ENCODE results near the gene ARHGEF2. TPM values are rescaled to one million over a fixed set of nuclear protein-coding genes. Genes with fewer than 3 reads are reported as not detected.

The ARHGEF2 gene
- total RNA-seq, 2 experiments from 2014 or later: 165 to 174 TPM

GRCh38 chr1:155968051-155968400 lies 10.3 kb downstream of the ARHGEF2 start:
- H3K4me3 Mint-ChIP-seq: no peak overlapping the region

GRCh38 chr1:155967341-155968050 lies 10.9 kb downstream of the ARHGEF2 start:
- POLR2A ChIA-PET: interaction anchor here (0.9 to 3.9 kb wide), 3 partner anchors 10 to 33 kb away, joined by 3 to 26 read pairs (median 3); partner anchors contain the start of genes ARHGEF2 and KHDC4
- Mint-ChIP-seq H3K27me3 (no peaks in the 10 kb centered on the region), H3K9me3 (no peaks in the 10 kb centered on the region), H3K4me3 (no peak overlapping the region), H3K36me3 (peaks cover 54% of the 10 kb centered on the region), H3K27ac (peak overlapping the region; percentile 88), H3K4me1 (ENCODE audit: low read depth) (peaks cover 58% of the 10 kb centered on the region)
- intact Hi-C loops (cut with micrococcal nuclease): no loop called here
- CTCF ChIA-PET: interaction anchor here (0.6 to 5.8 kb wide), 8 partner anchors 11 to 52 kb away, joined by 3 to 32 read pairs (median 4); partner anchors contain the start of gene ARHGEF2
- no peak for DNase-seq

More at GRCh38 chr1:155968051-155968400, 10.3 kb downstream of the ARHGEF2 start:
- H3K36me3 Mint-ChIP-seq: peaks cover 53% of the 10 kb centered on the region
- ChIA-PET POLR2A (interaction anchor here (0.9 to 3.9 kb wide), 3 partner anchors 9 to 34 kb away, joined by 3 to 26 read pairs (median 3); partner anchors contain the start of genes ARHGEF2 and KHDC4), CTCF (interaction anchor here (0.6 to 5.8 kb wide), 6 partner anchors 11 to 30 kb away, joined by 3 to 32 read pairs (median 6); partner anchors contain the start of gene ARHGEF2)
- no peaks in the 10 kb centered on the region for H3K27me3 Mint-ChIP-seq
- intact Hi-C loops (cut with micrococcal nuclease): no loop called here
- peak overlapping the region; percentile 88 for H3K27ac Mint-ChIP-seq
- peaks cover 60% of the 10 kb centered on the region for H3K4me1 Mint-ChIP-seq (ENCODE audit: low read depth)
- no peak for DNase-seq
- H3K9me3 Mint-ChIP-seq: no peaks in the 10 kb centered on the region

GRCh38 chr1:155966750-155967149 lies 11.6 kb downstream of the ARHGEF2 start:
- H3K4me3 Mint-ChIP-seq: no peak overlapping the region
- no peaks in the 10 kb centered on the region for H3K9me3 Mint-ChIP-seq
- ChIA-PET CTCF (interaction anchor here (1.2 to 5.8 kb wide), 5 partner anchors 12 to 51 kb away, joined by 3 to 32 read pairs (median 8); partner anchors contain the start of gene ARHGEF2), POLR2A (no interaction called here)
- DNase-seq: no peak
- intact Hi-C loops (cut with micrococcal nuclease): no loop called here
- H3K27me3 Mint-ChIP-seq: no peaks in the 10 kb centered on the region
- peak overlapping the region; percentile 82 for H3K27ac Mint-ChIP-seq
- H3K4me1 Mint-ChIP-seq (ENCODE audit: low read depth): peaks cover 58% of the 10 kb centered on the region
- peaks cover 54% of the 10 kb centered on the region for H3K36me3 Mint-ChIP-seq

GRCh38 chr1:155966135-155966534 lies 12.2 kb downstream of the ARHGEF2 start:
- Mint-ChIP-seq H3K36me3 (peaks cover 58% of the 10 kb centered on the region), H3K4me3 (no peak overlapping the region), H3K27ac (peak overlapping the region; percentile 82), H3K9me3 (no peaks in the 10 kb centered on the region), H3K4me1 (ENCODE audit: low read depth) (peaks cover 55% of the 10 kb centered on the region), H3K27me3 (no peaks in the 10 kb centered on the region)
- intact Hi-C loops (cut with micrococcal nuclease): no loop called here
- POLR2A ChIA-PET: interaction anchor here (1.4 kb wide), 1 partner anchor 11 kb away, joined by 10 read pairs; no protein-coding TSS in a partner anchor
- DNase-seq: no peak
- CTCF ChIA-PET: interaction anchor here (1.6 to 5.8 kb wide), 2 partner anchors 13 to 23 kb away, joined by 10 to 32 read pairs; partner anchors contain the start of gene ARHGEF2

GRCh38 chr1:155964193-155964592 lies 14.2 kb downstream of the ARHGEF2 start:
- intact Hi-C loops (cut with micrococcal nuclease): no loop called here
- no peaks in the 10 kb centered on the region for H3K9me3 Mint-ChIP-seq
- no peak for DNase-seq
- no peaks in the 10 kb centered on the region for H3K27me3 Mint-ChIP-seq
- H3K27ac Mint-ChIP-seq: no peak overlapping the region
- ChIA-PET POLR2A (no interaction called here), CTCF (no interaction called here)
- peaks cover 36% of the 10 kb centered on the region for H3K4me1 Mint-ChIP-seq (ENCODE audit: low read depth)
- H3K4me3 Mint-ChIP-seq: no peak overlapping the region
- peaks cover 61% of the 10 kb centered on the region for H3K36me3 Mint-ChIP-seq

GRCh38 chr1:155962599-155963211 lies 15.6 kb downstream of the ARHGEF2 start:
- intact Hi-C loops (cut with micrococcal nuclease): no loop called here
- H3K36me3 Mint-ChIP-seq: peaks cover 57% of the 10 kb centered on the region
- peaks cover 21% of the 10 kb centered on the region for H3K4me1 Mint-ChIP-seq (ENCODE audit: low read depth)
- H3K4me3 Mint-ChIP-seq: no peak overlapping the region
- ChIA-PET POLR2A (no interaction called here), CTCF (interaction anchor here (0.6 to 1.5 kb wide), 3 partner anchors 12 to 1976 kb away, joined by 3 to 5 read pairs (median 3); partner anchors contain the start of gene RAB13)
- DNase-seq: no peak
- peak overlapping the region; percentile 75 for H3K27ac Mint-ChIP-seq
- H3K27me3 Mint-ChIP-seq: no peaks in the 10 kb centered on the region
- H3K9me3 Mint-ChIP-seq: no peaks in the 10 kb centered on the region

GRCh38 chr1:155961937-155962336 lies 16.4 kb downstream of the ARHGEF2 start:
- Mint-ChIP-seq H3K4me1 (ENCODE audit: low read depth) (peaks cover 14% of the 10 kb centered on the region), H3K36me3 (peaks cover 59% of the 10 kb centered on the region), H3K27me3 (no peaks in the 10 kb centered on the region), H3K27ac (peak overlapping the region; percentile 75), H3K9me3 (no peaks in the 10 kb centered on the region), H3K4me3 (no peak overlapping the region)
- ChIA-PET POLR2A (interaction anchor here (0.5 kb wide), 1 partner anchor 12 kb away, joined by 3 read pairs; no protein-coding TSS in a partner anchor), CTCF (interaction anchor here (1.5 kb wide), 1 partner anchor 23 kb away, joined by 5 read pairs; no protein-coding TSS in a partner anchor)
- DNase-seq: peak; percentile 47
- intact Hi-C loops (cut with micrococcal nuclease): no loop called here

GRCh38 chr1:155960081-155960745 lies 18.1 kb downstream of the ARHGEF2 start:
- no peak for DNase-seq
- Mint-ChIP-seq H3K27me3 (no peaks in the 10 kb centered on the region), H3K4me3 (no peak overlapping the region), H3K27ac (peak overlapping the region; percentile 73), H3K9me3 (no peaks in the 10 kb centered on the region), H3K36me3 (peaks cover 51% of the 10 kb centered on the region), H3K4me1 (ENCODE audit: low read depth) (peaks cover 12% of the 10 kb centered on the region)
- ChIA-PET CTCF (interaction anchor here (0.8 to 1.4 kb wide), 2 partner anchors 26 to 29 kb away, joined by 3 to 9 read pairs; no protein-coding TSS in a partner anchor), POLR2A (no interaction called here)
- intact Hi-C loops (cut with micrococcal nuclease): no loop called here

GRCh38 chr1:155957411-155957915 lies 20.9 kb downstream of the ARHGEF2 start:
- intact Hi-C loops (cut with micrococcal nuclease): no loop called here
- DNase-seq: no peak
- no peak overlapping the region for H3K4me3 Mint-ChIP-seq
- H3K27me3 Mint-ChIP-seq: no peaks in the 10 kb centered on the region
- peaks cover 8% of the 10 kb centered on the region for H3K4me1 Mint-ChIP-seq (ENCODE audit: low read depth)
- H3K9me3 Mint-ChIP-seq: no peaks in the 10 kb centered on the region
- POLR2A ChIA-PET: interaction anchor here (0.6 to 1.2 kb wide), 3 partner anchors 10 to 223 kb away, joined by 3 read pairs; no protein-coding TSS in a partner anchor
- H3K27ac Mint-ChIP-seq: peak overlapping the region; percentile 39
- CTCF ChIA-PET: interaction anchor here (1.2 to 1.3 kb wide), 2 partner anchors 10 to 20 kb away, joined by 4 read pairs; no protein-coding TSS in a partner anchor
- H3K36me3 Mint-ChIP-seq: peaks cover 61% of the 10 kb centered on the region

- intact Hi-C loops (cut with micrococcal nuclease): no loop called here
- no peak for DNase-seq
- Mint-ChIP-seq H3K4me3 (no peak overlapping the region), H3K27me3 (no peaks in the 10 kb centered on the region), H3K4me1 (ENCODE audit: low read depth) (no peaks in the 10 kb centered on the region), H3K9me3 (no peaks in the 10 kb centered on the region), H3K27ac (no peak overlapping the region), H3K36me3 (peaks cover 58% of the 10 kb centered on the region)
- ChIA-PET POLR2A (interaction anchor here (1.0 kb wide), 1 partner anchor 24 kb away, joined by 3 read pairs; no protein-coding TSS in a partner anchor), CTCF (no interaction called here)
Measured at GRCh38 chr1:155954645-155955044, 23.7 kb downstream of the ARHGEF2 start.

- peak overlapping the region; percentile 38 for H3K27ac Mint-ChIP-seq
- POLR2A ChIA-PET: no interaction called here
- H3K9me3 Mint-ChIP-seq: no peaks in the 10 kb centered on the region
- DNase-seq: no peak
- H3K4me1 Mint-ChIP-seq (ENCODE audit: low read depth): peaks cover 7% of the 10 kb centered on the region
- CTCF ChIA-PET: interaction anchor here (2.7 kb wide), 1 partner anchor 14 kb away, joined by 8 read pairs; no protein-coding TSS in a partner anchor
- no peaks in the 10 kb centered on the region for H3K27me3 Mint-ChIP-seq
- no peak overlapping the region for H3K4me3 Mint-ChIP-seq
- intact Hi-C loops (cut with micrococcal nuclease): no loop called here
- H3K36me3 Mint-ChIP-seq: peaks cover 51% of the 10 kb centered on the region
Measured at GRCh38 chr1:155952505-155952890, 25.8 kb downstream of the ARHGEF2 start.

Measured in activated CD4-positive, alpha-beta memory T cell treated with anti-CD3 and anti-CD28 coated beads for 36 hours (primary cell).